Ovary (tissue), 3 donors: ENCODE data around the gene GFRA1.

Experiments
- POLR2A ChIP-seq: fragments of 450-650 bp; IDR thresholded peaks from one replicate; pipeline ENCODE4 v1.6.1; 2017; ENCODE audit warnings: antibody characterized with exemption, mild to moderate bottlenecking, moderate library complexity
- TF ChIP-seq, protein P1 (sequence below), 3 donors: fragments of 450-650 bp in 2 of 3; fragments of 200-600 bp in 1 of 3; IDR thresholded peaks; one replicate each; pipeline versions ENCODE4 v1.5.1 to v1.8.0; 2016 to 2022; ENCODE audit warnings: antibody characterized with exemption in 3 of 3, mild to moderate bottlenecking in 1 of 3
- donor health status: DM: no; HTN: no; CAD: no.

GRCh38 chr10:116247691-116248090 is 25.3 kb downstream of the GFRA1 start:
- TF ChIP-seq, protein P1, sequence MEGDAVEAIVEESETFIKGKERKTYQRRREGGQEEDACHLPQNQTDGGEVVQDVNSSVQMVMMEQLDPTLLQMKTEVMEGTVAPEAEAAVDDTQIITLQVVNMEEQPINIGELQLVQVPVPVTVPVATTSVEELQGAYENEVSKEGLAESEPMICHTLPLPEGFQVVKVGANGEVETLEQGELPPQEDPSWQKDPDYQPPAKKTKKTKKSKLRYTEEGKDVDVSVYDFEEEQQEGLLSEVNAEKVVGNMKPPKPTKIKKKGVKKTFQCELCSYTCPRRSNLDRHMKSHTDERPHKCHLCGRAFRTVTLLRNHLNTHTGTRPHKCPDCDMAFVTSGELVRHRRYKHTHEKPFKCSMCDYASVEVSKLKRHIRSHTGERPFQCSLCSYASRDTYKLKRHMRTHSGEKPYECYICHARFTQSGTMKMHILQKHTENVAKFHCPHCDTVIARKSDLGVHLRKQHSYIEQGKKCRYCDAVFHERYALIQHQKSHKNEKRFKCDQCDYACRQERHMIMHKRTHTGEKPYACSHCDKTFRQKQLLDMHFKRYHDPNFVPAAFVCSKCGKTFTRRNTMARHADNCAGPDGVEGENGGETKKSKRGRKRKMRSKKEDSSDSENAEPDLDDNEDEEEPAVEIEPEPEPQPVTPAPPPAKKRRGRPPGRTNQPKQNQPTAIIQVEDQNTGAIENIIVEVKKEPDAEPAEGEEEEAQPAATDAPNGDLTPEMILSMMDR (IDR thresholded peaks at IDR 0.05): no peak
- TF ChIP-seq POLR2A: no peak
